Articular chondrocyte of knee joint (primary cell): ENCODE data around the gene ALDOA. TPM values are rescaled to one million over a fixed set of nuclear protein-coding genes. Genes with fewer than 3 reads are reported as not detected.

Source experiments
- total RNA-seq: library from RNA; depleted of rRNA; stranded (reverse); fragments of >200 nt; gene quantifications from 2 replicates; pipeline ENCODE4 v1.2.3, GENCODE V29; 2012

Gene ALDOA
- total RNA-seq = 828 and 846 TPM in 2 replicates

GRCh38 chr16:30065102-30065942 is at the start of gene ALDOA:
Gene ALDOA (plus strand): TSS chr16:30065760. CDS start chr16:30066898, 1,138 bp downstream.

GRCh38 chr16:30022887-30023286 is 42.7 kb upstream of the ALDOA start, which contains the start of gene C16orf92:
Gene C16orf92 (plus strand): TSS chr16:30023198. CDS start chr16:30023341, 143 bp downstream.

GRCh38 chr16:30030841-30031413 is 34.6 kb upstream of the ALDOA start, which contains the start of gene TLCD3B:
Gene TLCD3B (minus strand): TSS chr16:30031271. CDS start chr16:30030527, 744 bp downstream.

GRCh38 chr16:30075503-30076275 is 10.1 kb downstream of the ALDOA start, which contains the start of gene PPP4C:
Gene PPP4C (plus strand): TSS chr16:30075994. CDS start chr16:30076378, 384 bp downstream.

GRCh38 chr16:30091474-30092372 is 26.2 kb downstream of the ALDOA start, which contains the start of gene TBX6:
Gene TBX6 (minus strand): TSS chr16:30091924. CDS start chr16:30091193, 731 bp downstream.

GRCh38 chr16:30096105-30096861 is 30.7 kb downstream of the ALDOA start, which contains the start of gene YPEL3:
Gene YPEL3 (minus strand): TSS chr16:30096213. CDS start chr16:30095482, 731 bp downstream.

GRCh38 chr16:30113031-30113710 is 47.6 kb downstream of the ALDOA start, which contains the start of gene GDPD3:
Gene GDPD3 (minus strand): TSS chr16:30113537. CDS start chr16:30113478, 59 bp downstream.

Other genes starting within 250 kb of the ALDOA start
- 13.7 and 18.3 TPM in 2 replicates for gene PAGR1, start 249.6 kb upstream of the ALDOA start, total RNA-seq
- gene MVP, start 245.3 kb upstream of the ALDOA start, total RNA-seq = 249 and 324 TPM in 2 replicates
- 81.8 and 83.9 TPM in 2 replicates for gene CDIPT, start 202.5 kb upstream of the ALDOA start, total RNA-seq
- 1.8 and 2.6 TPM in 2 replicates for gene SEZ6L2, start 166.2 kb upstream of the ALDOA start, total RNA-seq
- 3.1 and 4.8 TPM in 2 replicates for gene ASPHD1, start 165.3 kb upstream of the ALDOA start, total RNA-seq
- 11.3 and 12.0 TPM in 2 replicates for gene KCTD13, start 139.5 kb upstream of the ALDOA start, total RNA-seq
- gene TMEM219, start 103.7 kb upstream of the ALDOA start, total RNA-seq = 74.1 and 77.0 TPM in 2 replicates
- 32.4 and 35.7 TPM in 2 replicates for gene TAOK2, start 91.9 kb upstream of the ALDOA start, total RNA-seq
- 4.1 and 5.4 TPM in 2 replicates for gene HIRIP3, start 70.1 kb upstream of the ALDOA start, total RNA-seq
- gene INO80E, start 69.5 kb upstream of the ALDOA start, total RNA-seq = 26.7 and 26.9 TPM in 2 replicates
- under 0.01 and 0.13 TPM in 2 replicates for gene DOC2A, start 54.7 kb upstream of the ALDOA start, total RNA-seq
- not detected in 2 replicates for gene C16orf92, start 42.6 kb upstream of the ALDOA start, total RNA-seq
- 0.11 and 0.26 TPM in 2 replicates for gene TLCD3B, start 34.5 kb upstream of the ALDOA start, total RNA-seq
- 144 and 150 TPM in 2 replicates for gene PPP4C, start 10.2 kb downstream of the ALDOA start, total RNA-seq
- 0.11 and 0.39 TPM in 2 replicates for gene TBX6, start 26.2 kb downstream of the ALDOA start, total RNA-seq
- gene YPEL3, start 30.5 kb downstream of the ALDOA start, total RNA-seq = 18.7 and 24.6 TPM in 2 replicates
- gene GDPD3, start 47.8 kb downstream of the ALDOA start, total RNA-seq = 0.54 and 1.4 TPM in 2 replicates
- 63.0 and 74.6 TPM in 2 replicates for gene MAPK3, start 57.5 kb downstream of the ALDOA start, total RNA-seq
- gene CORO1A, start 117.8 kb downstream of the ALDOA start, total RNA-seq = 1.2 and 1.3 TPM in 2 replicates
- 25.1 and 63.9 TPM in 2 replicates for gene BOLA2B, start 127.9 kb downstream of the ALDOA start, total RNA-seq
- gene SLX1A, start 128.1 kb downstream of the ALDOA start, total RNA-seq = 11.6 and 14.0 TPM in 2 replicates
- 2.8 and 3.1 TPM in 2 replicates for gene SULT1A3, start 133.5 kb downstream of the ALDOA start, total RNA-seq
- 1.9 and 4.1 TPM in 2 replicates for gene NPIPB13, start 182.7 kb downstream of the ALDOA start, total RNA-seq